GM18498 (cell line): ENCODE results near the gene RALGPS2.
"Not testable (repeated sequence)": the region's sequence is repeated elsewhere in the genome, so short reads cannot be mapped to it uniquely, and the experiment has no call there.

ENCODE experiments used
- ATAC-seq: cut with Tn5 transposase; IDR thresholded peaks from one replicate; pipeline ENCODE4 v1.9.1; 2021; ENCODE audit warnings: mild to moderate bottlenecking, moderate library complexity; ENCODE audit not compliant: unreplicated experiment

RALGPS2 gene

DNA sequence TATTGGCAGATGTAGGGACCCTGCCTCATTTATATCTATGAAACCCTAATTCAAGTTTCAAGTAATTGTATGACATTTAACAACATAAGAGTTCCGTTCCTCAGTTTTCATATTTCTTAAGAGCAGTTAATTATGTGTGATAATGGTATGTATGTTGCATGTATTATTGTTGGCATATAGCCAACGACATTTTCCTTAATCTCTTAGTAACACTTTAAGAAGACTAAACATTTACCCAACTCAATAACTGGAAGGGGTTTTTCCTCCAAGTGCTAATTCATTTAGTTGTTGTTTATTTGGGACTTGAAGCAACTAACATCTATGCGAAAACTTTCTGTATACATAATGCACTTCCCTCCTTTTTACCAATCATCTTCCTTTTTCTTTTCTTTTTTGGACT is 1.5 kb upstream of the RALGPS2 start:
- no peak for ATAC-seq

DNA sequence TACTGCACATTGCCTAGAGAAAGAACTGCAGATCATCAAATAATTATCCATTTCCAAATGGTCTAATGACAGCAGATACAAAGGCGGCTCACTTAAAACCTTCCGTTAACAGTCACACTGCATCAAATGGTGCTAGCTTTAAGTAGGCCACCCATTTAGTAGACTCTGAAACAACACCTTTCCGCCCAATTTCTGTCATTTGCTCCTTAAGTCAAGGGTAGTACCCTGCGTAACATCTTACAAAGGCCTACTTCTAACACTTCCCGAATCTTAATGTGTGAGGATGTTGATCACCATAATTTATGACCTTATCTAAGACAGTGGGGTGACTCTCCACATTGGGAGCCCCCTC is 692 bp upstream of the RALGPS2 start:
- no peak for ATAC-seq

DNA sequence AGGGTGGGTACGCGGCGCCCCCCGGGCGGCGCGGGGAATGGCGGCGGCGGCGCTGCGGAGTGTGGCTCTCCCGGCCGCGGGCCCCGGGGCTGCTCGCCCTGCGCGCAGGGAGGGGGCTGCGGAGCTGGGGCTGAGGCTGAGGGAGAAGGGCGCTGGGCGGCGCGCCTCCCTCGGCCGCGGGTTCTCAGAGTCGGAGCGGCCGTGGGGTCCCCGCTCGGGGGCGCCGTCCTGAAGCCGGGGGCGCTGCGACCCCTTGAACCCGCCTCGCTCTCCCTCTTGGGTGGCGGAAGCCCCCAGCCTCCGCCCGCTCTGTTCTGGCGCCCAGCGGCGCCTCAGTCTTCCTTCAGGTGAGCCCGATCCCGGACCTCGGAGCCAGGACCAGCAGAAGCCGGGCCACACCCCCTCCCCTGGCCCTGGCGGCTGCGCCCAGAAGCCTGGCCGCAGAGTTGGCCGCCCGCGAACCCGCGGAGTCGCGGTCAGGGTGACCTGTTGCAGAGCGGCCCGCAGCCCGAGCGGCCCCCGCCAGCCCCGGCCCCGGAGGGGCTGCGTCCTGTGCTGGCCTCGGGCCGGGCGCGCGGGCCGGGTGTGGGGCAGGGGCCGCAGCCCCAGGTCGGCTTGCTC is 532 bp downstream of the RALGPS2 start:
- ATAC-seq, result peak; percentile 46

GRCh38 chr1:178726087-178726517 is 1.1 kb downstream of the RALGPS2 start:
- peak; percentile 69 for ATAC-seq

DNA sequence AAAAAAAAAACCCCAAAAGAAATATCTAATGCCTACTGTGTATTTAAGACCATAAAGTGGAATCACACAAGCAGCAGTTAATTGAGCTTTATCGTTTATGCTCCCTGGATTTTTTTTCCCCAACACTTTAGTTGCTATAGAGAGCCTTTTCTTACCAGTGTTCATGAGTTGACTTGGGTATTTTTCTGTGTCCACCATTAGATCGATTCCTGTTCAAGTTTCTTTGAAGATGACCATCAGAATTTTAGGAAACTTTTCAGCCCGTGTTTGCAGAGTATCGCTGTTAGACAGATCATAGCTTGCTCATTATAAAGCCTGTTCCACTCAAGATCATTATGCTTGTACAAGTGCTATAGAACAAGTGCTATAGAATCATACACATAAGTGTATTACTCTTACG is 1.5 kb downstream of the RALGPS2 start:
- no peak for ATAC-seq

DNA sequence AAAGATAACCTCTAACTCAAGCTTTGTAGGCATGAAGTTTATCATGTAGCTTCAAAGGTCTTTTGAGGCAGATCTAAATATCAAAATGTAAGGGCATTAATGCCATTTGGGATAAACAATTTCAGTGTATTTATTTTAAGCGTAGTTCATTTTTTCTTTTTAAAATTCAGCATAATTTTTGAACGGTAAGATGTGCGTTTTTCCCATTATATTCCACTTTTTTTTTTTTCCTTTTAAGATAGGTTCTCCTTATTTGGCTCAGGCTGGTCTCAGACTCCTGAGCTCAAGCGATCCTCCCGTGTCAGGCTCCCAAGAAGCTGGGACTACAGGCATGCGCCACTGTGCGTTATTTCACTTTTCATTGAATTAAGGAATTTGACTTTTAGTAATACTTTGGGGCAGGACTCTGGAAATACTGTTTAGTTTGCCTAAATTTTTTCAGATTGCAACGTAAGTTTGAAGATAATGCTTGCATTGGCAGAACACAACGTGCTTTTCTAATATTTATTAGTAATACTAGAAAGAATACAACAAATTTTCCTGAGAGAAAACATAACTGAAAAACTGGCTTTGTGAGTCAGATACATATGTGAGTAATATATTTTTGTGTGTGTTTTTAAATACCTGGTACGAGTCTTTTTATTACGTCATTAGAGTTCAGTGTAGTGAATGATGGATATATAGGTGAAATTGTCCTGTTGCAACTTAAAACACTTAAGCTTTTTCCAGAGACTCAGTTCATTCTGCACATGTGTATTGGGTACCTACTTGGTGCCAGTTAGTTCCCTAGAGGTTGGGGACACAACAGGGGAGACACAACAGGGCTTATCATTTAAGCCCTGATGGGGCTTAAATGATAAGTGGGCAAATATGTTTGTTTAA is 2.2 kb downstream of the RALGPS2 start:
- ATAC-seq, result no peak

GRCh38 chr1:178733972-178734371 is 8.9 kb downstream of the RALGPS2 start:
- ATAC-seq, result no peak

- no peak for ATAC-seq
Measured at GRCh38 chr1:178738780-178739179, 13.7 kb downstream of the RALGPS2 start.

DNA sequence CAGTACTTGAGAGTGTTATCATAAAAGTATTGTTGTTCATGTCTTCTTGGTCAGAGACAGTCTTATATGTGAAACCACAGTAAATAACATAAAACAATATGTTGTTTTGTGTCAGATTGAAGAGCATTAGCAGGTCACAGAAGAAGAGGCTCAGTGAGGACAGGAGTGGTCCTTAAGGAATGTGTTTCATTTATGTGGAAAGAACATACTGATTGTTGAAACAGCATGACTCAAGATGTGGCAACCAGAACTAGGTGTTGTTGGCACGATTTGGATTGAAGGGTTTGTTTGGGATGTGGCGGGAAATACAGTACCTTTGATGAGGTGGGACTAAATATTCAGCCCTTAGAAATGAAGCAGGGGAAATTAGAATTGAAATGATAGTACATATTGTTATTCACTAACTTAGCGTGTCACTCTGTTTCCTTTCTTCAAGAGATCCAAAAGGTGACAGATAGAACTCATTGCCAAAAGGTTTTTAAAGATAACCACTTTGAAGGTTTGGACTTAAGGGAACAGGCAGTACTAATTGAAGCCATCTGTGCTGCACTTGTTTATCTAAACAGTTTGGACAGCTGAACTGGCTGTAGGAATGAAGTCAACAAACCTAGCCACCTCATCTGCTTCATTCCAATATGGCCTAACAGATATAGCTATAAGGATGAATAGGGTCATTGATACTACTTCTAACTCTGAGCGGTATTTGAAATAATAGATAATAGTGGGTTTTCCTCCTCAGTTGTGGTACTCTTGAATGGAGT is 14.4 kb downstream of the RALGPS2 start:
- no peak for ATAC-seq

DNA sequence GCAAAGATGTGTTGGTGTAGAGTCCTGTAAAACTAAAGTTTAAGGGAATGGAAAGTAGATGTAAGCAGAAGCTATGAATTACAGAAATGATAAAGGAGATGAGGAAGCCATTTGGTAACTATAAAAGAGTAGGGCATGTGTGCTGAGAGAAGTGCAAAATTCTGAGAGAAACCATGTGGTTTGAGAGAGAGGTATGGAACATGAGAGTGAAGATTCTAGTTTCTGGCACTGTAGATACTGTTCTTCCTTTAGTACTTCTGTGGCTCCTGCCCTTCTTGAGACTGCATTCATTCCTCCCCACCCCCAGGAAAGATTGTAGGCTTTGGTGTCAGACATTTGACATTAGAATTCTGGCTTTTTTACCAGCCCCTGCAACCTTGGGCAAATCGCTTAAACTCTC is 15.4 kb downstream of the RALGPS2 start:
- ATAC-seq, result no peak

DNA sequence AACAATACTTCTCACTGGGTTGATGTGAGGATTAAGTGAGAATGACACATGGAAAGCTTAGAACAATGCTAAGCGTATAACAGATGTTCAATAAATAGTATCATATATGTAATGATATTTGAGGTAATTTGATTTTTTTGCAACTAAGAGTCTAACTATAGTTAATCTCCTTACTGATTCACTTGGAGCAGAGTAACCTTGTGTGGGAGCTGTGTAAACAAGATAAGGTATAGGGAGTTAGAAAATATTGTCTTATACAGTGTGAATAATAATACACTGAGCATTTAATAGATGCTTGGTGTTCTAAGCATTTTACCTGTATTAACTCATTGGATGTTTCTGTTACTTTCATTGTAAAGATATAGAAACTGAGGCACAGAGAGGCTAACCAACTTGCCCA is 15.9 kb downstream of the RALGPS2 start:
- no peak for ATAC-seq

DNA sequence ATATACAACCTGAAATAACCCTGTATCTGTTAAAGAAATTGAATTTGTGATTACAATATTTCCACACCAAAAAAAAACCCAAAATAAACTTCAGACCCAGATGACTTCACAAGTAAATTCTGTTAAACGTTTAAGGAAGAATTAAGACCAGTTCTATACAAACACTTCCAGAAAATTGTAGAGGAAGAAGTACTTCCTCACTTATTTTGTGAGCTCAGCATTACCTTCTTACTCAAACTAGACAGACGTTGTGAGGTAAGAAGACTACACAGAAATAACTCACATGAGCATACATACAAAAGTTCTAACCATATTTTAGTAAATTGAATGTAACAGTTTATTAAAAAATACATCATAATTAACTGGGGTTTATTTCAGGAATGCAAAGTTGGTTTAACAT is 18.8 kb downstream of the RALGPS2 start:
- no peak for ATAC-seq

DNA sequence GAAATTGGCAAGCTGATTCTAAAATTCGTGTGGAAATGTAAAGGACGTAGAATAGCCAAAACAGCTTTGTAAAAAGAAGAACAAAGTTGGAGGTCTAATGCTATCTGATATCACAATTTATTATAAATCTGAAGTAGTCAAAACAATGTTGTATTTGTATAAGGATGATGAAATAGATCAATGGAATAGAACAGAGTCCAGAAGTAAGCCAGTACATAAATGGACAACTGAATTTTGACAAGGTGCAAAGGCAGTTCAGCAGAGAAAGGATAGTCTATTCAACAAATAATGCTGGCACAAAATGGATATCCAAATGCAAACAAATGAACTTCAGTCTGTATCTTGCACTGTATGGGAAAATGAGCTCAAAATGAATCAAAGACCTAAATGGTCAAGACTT is 20.2 kb downstream of the RALGPS2 start:
- ATAC-seq, result no peak

DNA sequence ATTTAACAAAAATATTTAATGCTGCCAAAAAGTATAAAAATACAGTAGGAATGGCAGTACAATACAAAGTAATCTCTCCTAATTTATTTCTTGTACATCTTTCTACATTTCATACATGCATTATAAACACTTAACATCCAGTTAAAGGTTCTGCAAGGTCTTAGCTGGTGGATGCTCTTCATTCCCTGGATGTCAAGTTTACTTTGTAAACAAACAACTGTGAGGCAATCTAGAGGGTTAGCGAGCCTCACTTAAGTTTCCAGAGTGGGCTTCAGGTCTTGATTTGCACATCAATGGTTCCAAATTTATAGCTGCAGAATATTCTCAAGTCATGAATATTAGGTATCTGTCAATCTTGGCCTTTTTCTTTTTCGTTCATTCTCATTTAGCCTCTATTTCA is 21.3 kb downstream of the RALGPS2 start:
- no peak for ATAC-seq

- ATAC-seq, result not testable (repeated sequence)
Measured at GRCh38 chr1:178747361-178747760, 22.3 kb downstream of the RALGPS2 start.

DNA sequence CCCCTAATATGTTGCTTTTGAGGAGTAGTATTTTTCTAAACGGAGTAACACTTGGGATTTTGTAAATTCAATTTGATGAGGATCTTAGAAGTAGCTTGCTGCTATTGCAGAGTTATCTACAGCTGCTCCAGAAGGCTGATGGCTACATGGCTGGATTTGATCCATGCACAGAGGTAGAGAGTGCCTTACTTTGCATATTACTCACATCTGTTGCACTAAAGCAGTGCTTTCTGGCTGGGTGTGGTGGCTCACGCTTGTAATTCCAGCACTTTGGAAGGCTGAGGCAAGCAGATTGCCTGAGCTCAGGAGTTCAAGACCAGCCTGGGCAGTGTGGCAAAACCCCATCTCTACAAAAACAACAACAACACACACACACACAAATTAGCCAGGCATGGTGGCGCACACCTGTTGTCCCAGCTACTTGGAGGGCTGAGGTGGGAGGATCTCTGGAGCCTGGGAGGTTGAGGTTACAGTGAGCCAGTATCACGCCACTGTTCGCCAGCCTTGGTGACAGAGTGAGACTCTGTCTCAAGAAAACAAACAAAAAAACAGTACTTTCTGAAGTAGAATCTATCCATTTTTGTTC is 24.6 kb downstream of the RALGPS2 start:
- no peak for ATAC-seq

DNA sequence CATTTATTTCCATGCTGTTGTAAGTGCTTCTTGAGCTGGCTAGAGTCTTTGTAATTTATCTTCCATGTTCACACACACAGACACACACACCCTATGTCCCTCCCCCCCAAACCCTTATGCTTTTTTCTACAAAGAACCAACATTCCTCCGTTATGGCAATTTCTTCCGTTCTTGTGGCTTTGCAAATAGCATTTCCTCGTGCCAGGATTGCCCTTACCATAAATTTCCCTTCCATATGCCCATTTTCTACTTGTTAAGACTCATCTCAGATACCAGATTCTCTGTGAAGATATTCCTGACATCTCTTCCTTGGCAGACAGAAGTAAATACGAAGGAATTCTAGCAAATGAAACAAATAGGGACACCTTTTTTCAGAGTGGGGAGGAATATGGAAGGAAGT is 26.0 kb downstream of the RALGPS2 start:
- ATAC-seq, result no peak

DNA sequence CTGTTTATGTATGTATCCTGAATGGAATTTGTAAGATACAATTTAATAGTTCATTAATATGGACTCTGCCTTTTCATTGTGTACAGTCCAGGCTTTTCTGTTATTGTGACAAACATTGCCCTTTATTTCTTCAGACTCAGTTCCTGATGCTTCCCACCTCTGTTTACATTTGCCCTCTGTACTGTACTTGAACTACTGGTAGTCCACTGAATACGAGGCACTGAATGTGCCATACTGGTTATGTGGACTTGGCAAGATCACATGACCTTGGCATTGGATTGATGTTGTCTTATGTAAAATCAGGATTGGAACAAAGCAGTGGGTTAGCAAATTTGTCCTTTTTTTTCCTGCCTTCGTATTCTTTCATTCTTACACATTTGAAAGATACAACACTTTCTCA is 27.8 kb downstream of the RALGPS2 start:
- no peak for ATAC-seq

DNA sequence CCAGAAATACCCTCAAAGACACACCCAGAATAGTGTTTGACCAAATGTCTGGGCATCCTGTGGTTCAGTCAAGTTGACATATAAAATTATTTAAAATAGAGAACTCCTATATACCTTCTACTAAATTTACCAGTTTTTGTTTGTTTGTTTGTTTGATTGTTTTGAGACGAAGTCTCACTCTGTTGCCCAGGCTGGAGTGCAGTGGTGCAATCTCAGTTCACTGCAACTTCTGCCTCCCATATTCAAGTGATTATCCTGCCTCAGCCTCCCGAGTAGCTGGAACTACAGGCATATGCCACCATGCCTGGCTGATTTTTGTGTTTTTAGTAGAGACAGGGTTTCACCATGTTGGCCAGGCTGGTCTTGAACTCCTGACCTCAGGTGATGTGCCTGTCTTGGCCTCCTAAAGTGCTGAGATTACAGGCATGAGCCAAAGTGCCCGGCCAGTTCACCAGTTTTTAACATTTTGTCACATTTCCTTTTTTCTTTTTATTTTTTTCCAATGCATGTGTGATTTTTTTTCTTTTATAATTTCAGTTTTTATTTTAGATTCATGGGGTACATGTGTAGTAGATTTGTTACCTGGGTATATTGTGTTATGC is 29.7 kb downstream of the RALGPS2 start:
- ATAC-seq, result not testable (repeated sequence)

DNA sequence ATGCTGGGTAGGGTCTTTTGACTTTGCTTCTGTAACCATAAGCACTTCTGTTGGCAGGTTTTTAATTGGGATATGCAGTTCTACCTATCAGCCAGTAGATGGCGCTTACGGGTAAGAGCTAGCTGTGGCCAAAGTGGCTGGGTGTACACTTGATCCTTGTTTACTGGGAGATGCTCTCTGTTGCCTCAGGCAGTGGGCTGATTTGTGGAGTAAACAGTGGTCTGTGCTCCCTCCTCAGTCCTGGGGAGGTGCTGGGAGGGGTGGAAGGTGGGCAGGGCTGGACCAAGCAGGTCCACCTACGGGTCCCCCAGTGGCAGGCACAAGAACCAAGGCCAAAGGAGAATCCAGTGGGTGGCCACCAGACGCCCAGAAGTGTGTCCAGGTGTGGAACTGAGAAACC is 43.4 kb downstream of the RALGPS2 start:
- ATAC-seq, result no peak

- no peak for ATAC-seq
Measured at GRCh38 chr1:178772952-178773351, 47.9 kb downstream of the RALGPS2 start.
